ENCODE results near the gene RBMS2.

DNA sequence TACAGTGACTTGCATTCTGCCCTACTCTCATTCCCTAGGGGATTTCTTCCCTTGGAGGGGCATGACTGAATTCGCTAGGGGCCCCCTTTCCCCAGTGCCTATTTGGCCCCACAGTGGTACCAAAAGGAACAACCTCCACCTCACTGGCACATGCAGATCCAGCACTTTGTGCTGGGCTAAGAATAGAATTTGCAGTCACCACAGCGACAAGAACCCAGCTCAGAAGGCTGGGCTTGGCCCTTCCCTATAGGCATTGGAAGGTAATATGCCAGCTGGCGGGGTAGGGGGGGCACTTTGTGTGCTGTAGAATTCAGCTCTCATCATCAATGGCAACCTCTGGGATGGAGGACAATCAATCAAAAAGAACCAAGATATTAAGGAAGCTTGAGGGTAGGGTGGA is 94.6 kb downstream of the RBMS2 start:
- TF ChIP-seq, protein P1, sequence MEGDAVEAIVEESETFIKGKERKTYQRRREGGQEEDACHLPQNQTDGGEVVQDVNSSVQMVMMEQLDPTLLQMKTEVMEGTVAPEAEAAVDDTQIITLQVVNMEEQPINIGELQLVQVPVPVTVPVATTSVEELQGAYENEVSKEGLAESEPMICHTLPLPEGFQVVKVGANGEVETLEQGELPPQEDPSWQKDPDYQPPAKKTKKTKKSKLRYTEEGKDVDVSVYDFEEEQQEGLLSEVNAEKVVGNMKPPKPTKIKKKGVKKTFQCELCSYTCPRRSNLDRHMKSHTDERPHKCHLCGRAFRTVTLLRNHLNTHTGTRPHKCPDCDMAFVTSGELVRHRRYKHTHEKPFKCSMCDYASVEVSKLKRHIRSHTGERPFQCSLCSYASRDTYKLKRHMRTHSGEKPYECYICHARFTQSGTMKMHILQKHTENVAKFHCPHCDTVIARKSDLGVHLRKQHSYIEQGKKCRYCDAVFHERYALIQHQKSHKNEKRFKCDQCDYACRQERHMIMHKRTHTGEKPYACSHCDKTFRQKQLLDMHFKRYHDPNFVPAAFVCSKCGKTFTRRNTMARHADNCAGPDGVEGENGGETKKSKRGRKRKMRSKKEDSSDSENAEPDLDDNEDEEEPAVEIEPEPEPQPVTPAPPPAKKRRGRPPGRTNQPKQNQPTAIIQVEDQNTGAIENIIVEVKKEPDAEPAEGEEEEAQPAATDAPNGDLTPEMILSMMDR (IDR thresholded peaks at IDR 0.05; ENCODE audit: low read depth, low read length), result no peak
- TF ChIP-seq MAX (IDR thresholded peaks at IDR 0.05; ENCODE audit: low read depth, low read length) (no peak), POLR2A (IDR thresholded peaks at IDR 0.05; ENCODE audit: extremely low read depth, insufficient read length) (no peak)
